ENCODE measurements around the gene ABCA3.
"Not testable (repeated sequence)": the region's sequence is repeated elsewhere in the genome, so short reads cannot be mapped to it uniquely, and the experiment has no call there.

The ABCA3 gene

GRCh38 chr16:2340564-2341455, at the start of gene ABCA3:
ABCA3 (minus strand) TSS chr16:2340728; CDS start chr16:2326466, 14,262 bp downstream.
- peak; percentile 90 for DNase-seq

DNA sequence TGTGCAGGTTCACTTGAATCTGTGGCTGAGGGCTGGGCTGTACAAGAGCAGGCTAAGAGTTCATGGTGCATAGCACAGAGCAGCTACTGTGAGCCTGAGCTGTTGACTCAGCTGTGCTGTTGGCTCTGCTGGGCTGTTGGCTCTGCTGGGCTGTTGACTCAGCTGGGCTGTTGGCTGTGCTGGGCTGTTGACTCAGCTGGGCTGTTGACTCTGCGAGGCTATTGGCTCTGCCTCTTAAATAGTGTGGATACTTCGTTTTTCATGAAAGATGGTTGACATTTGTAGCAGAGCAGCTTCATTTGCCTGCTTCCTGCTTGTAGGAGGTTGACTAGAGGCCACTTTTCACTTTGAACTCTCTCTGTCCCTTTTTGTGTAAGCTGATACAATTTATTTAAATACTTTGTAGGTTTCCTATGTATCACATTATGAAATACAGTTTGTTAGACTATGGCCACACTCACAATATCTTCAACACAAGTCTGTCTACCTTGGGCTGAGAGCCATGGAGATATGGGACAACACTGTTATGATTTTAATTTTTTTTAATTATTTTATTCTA, 48.4 kb upstream of the ABCA3 start:
- DNase-seq = no peak

GRCh38 chr16:2388139-2388874, 47.8 kb upstream of the ABCA3 start:
- DNase-seq = no peak

DNA sequence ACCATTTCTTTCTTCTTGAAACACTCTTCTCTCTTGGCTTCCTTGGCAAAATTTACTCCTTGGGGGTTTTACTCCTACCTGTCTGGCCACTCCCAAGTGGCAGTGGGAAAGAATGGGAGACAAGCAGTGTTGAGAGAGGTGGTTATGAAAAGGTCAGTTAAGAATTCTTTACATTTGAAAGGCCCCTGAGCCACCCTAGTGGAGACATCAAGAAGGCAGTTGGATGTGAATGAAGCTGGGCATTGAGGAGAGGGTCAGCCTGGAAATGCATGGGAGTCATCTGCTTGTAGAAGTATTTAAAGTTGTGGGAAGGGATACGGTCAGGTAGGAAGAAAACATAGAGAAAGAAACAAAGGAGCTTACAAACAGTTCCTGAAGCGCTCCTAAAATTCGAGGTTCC, 46.5 kb upstream of the ABCA3 start:
- DNase-seq = no peak

GRCh38 chr16:2385982-2386381, 45.5 kb upstream of the ABCA3 start:
- DNase-seq = not testable (repeated sequence)

DNA sequence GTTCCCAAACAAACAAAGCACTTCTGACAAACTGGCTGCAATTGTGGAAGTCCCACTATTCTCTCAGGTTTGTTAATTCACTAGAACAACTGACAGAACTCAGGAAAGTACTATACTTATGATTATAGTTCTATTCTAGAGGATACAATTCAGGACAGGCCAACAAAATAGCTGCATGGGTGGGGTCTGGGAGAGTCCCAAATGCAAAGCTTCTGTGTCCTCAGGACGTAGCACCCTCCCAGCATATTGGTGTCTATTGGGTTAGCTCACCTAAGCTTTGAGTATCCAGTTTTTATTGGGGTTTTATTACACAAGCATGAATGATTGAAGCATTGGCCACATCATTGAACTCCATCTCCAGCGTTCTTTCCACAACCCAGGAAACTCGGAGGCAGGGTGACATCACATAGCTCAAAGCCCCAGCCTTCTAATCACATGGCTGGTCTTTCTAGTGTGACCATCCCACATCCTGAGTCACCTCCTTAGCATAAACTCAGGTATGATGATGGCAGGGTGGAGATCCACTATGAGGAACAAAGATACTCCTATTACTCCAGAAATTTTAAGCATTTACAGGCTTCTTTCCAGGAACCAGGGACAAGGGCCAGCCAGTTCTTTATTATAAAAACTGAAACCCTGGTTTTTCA, 44.8 kb upstream of the ABCA3 start:
- DNase-seq = no peak

GRCh38 chr16:2384426-2384825, 43.9 kb upstream of the ABCA3 start:
- DNase-seq = no peak

- DNase-seq = no peak
Observed at GRCh38 chr16:2383501-2383900, 43.0 kb upstream of the ABCA3 start.

- no peak for DNase-seq
Observed at GRCh38 chr16:2374644-2375043, 34.1 kb upstream of the ABCA3 start.

DNA sequence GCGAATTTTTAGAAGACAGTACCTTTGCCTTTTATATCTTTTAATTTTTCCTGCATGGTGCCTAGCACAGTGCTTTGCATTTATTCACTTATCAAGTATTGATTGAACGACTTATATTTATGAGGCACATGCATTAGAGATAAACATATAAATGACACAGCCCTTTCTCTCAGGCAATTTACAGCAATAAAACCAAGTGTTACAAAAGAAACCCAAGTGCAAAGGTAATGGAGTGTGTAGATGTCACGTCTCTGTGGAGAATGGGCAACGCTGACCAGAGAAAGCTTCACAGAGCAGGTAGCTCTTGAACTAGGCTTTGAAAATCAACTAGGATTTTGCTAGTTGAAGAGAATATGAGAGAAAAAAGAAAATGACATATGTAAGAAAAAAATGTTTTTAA, 32.6 kb upstream of the ABCA3 start:
- DNase-seq = no peak

DNA sequence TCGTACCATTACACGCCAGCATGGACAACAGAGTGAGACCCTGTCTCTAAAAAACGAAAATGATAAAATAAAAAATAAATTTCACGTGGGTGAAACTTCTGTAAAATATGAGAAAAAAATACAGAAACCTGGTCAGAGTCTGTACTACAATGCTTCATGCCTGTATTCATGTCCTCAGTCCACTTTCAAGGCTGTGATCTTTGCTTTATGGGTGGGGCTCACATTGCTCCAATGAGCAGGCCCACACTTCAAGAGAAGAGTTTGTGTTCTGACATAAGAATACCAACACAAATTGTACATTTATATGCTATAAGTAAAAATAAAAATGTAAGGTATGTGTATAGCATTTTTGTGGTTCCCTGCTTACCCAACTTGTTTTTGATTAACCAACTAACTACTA, 32.2 kb upstream of the ABCA3 start:
- no peak for DNase-seq

- DNase-seq = no peak
Observed at GRCh38 chr16:2371421-2371820, 30.9 kb upstream of the ABCA3 start.

GRCh38 chr16:2370721-2371120, 30.2 kb upstream of the ABCA3 start:
- DNase-seq = no peak

DNA sequence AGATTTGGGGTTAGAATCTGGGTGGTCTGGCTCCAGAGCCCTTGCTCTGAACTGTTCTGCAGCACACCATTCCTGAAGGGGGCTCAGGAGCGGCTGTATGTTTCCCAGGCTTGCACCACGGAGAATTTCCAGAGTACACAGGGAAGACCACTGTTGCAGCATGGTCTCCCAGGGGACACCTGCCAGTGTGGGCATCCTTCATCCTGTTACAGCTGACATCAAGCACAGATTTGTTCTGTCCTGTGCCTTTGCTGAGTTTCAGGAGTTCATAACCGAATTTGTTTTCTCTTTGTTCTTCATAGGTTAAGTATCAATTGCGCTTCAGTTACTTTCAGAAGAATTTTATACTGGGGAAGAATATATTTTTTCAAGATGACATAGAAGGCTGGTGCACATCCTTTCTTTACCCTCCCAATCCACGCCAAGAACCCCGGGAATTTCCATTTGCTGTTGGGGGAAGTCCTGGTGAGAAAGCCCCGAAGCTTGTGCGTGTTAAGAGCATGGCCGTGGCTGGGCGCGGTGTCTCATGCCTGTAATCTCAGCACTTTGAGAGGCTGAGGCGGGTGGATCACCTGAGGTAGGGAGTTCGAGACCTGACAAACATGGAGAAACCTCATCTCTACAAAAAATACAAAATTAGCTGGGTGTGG, 26.3 kb upstream of the ABCA3 start:
- no peak for DNase-seq

GRCh38 chr16:2365397-2366294, 25.1 kb upstream of the ABCA3 start:
- DNase-seq = no peak

DNA sequence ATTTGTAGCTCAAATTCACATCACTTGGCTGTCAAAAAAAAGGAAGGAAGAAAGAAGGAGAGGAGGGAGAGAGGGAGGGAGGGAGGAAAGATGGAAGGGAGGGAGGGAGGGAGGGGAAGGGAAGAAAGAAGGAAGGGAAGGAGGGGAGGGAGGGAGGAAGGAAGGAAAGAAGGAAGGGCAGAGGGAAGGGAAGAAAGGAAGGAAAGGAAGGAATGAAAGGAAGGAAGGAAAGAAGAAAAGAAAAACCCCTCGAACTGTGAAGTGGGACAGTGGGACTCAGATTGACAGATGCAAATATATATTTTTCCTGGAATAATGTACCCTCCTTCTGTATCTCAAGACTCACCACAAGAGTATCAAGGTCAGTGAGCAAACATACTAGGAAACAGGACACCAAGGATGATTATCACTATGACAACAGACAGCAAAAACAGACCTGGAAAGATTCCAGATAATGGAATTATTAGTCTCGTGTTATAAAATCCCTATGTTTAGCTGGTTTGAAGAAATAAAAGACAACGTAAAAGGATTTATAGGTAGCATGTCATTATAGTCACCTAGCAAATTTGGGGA, 24.2 kb upstream of the ABCA3 start:
- DNase-seq = no peak

GRCh38 chr16:2362218-2362617, 21.7 kb upstream of the ABCA3 start:
- DNase-seq = peak; percentile 3

- DNase-seq = no peak
Observed at GRCh38 chr16:2361129-2361528, 20.6 kb upstream of the ABCA3 start.

DNA sequence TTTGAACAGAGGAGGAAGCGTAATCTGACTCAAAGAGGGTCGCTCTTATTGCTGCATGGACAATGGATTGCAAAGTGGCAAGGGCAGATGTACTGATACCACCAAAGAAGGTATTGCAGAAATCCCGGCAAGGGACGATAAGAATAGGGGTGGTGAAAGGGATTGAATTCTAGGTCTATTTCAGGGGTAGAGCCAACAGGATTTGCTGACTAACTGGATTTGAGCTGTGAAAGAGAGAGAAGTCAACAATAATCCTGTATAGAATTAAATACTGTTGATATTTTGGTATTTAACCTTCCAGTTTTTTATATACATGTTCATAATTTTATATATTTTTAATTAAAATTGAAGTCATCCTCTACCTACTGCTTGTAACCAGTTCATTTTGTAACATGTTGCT, 19.4 kb upstream of the ABCA3 start:
- DNase-seq = no peak

GRCh38 chr16:2358811-2359210, 18.3 kb upstream of the ABCA3 start:
- no peak for DNase-seq

DNA sequence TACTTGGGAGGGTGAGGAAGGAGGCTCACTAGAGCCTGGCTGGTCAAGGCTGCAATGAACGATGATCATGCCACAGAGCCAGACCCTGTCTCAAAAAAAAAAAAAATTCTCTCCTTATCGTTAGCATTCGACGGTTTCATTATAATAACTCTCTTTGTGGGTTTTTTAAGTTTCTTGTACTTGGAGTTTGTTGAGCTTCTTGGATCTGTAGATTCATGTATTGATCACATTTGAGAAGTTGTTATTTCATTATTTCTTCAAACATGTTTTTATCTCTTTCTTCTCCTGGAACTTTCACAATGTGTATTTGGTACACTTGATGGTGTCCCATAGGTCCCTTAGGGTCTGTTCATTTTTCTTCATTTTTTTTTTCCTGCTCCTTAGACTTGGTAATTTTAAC, 16.8 kb upstream of the ABCA3 start:
- DNase-seq = no peak

Measured in NCI-H2107 (cell line).